A549 treated with ZK216348 at 1 μM for 4 hours (cell line): Measurements from ENCODE around the gene RCOR2. TPM values are rescaled to one million over a fixed set of nuclear protein-coding genes. Genes with fewer than 3 reads are reported as not detected.

Source experiments
- total RNA-seq: library from RNA; stranded (reverse); fragments of 200-300 nt; extraction: Qiagen RNA extraction; gene quantifications from 5 replicates; pipeline ENCODE4 v1.2.3, GENCODE V29; 2022; ENCODE audit warnings: low read depth

The RCOR2 gene
- 0.64 to 1.0 TPM (median 0.95 TPM) in 5 replicates for total RNA-seq

DNA sequence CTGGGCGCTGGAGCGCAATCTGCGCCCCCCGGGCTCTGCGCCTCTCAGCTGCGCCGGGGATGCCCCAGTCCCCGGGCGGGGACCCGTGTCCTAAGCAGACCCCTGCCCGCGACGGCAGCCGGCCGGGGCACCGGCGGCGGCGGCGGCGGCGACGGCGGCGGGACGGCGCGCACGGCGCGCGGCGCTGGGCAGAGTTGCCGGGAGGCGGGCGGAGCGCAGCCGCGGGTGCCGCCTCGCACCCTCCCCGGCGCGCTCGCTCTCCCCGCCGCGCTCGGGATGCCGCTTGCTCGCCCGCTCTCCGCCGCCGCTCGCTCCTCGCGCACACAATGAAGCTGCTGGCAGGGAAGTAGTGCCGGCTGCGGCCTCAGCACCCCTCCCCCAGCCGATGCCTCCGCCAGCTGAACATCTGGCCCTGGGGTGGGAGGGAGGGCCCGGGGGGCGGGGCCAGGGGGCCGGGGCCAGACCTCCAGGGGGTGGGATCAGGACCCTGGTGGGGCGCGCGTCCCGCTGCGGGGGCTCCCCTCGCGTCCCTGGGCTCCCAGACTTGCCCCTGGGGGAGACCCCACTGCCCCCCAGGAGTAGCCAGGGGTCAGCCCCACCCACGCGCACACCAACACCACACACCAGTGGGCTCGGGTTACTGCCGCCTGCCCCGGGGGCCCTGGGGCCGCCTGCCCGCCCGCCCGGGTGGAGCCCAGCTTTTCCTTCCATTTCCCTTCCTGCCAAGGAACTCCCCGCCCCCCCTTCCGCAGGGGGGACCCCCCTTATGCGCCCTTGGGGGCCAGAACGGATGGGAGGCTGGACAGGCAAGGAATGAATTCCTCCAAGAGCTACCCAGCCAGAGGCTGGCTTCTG lies at the start of gene RCOR2:
TSS of gene RCOR2 (minus strand) at position 328 of the 855 bp plus-strand sequence. CDS start 708 bp downstream, outside the sequence.

DNA sequence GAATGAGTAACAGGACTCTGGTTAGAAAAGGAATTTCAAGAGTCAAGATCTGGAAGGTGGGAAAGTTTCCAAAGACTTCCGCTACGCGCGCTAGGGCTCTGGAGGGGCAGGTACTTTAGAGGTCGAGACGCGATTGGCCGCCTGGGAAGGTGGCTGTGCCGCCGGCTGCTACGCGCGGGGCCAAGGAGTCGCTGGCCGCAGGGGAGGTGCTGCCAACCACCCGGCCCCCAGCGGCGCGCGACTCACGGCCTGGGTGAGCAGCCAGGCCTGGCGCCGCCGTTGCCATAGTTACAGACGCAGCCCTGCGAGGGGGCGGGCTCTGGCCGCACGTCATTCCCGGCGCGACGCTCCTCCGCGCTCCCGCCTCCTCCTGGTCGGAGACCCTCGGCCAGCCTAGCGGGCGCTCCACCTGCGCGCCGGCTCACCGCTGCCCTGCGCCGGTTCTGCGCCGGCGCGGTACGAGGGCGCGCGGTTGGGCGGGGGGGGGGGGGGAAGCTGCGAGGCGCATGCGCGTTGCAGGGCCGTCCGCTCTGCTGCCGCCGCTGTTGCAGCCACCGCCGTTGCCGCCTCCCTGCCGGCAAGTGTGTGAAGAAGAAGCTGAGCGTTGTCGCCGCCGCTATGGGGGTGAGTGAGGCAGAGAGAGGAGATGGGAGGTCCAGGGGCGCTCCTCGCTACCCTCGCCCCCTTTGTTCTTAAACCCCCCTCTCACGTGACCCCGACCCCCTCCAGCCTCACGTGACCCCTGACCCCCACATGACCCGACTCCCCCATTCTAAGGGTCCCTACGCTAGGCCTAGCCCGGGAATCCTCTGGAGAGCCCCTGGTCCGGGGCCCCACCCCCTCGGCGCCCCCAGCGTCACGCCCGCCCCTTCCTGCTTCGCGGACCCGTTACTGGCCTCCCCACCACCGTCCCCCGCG lies 21.8 kb upstream of the RCOR2 start, which contains the start of gene NAA40:
TSS of gene NAA40 (plus strand) at position 524 of the 918 bp plus-strand sequence. CDS start at position 619, 95 bp downstream.

Other genes with a start within 250 kb of the RCOR2 start
- gene ATL3, start 245.8 kb downstream of the RCOR2 start, total RNA-seq: 29.2 to 37.1 TPM (median 34.1 TPM) in 5 replicates
- gene RTN3, start 235.7 kb downstream of the RCOR2 start, total RNA-seq: 89.7 to 123 TPM (median 108 TPM) in 5 replicates
- 4.4 to 8.5 TPM (median 6.8 TPM) in 5 replicates for gene ZFTA, start 148.4 kb downstream of the RCOR2 start, total RNA-seq
- gene SPINDOC, start 103.7 kb downstream of the RCOR2 start, total RNA-seq: 32.2 to 59.0 TPM (median 48.7 TPM) in 5 replicates
- gene MARK2, start 78.1 kb downstream of the RCOR2 start, total RNA-seq: 21.4 to 27.9 TPM (median 26.3 TPM) in 5 replicates
- 11.9 to 17.9 TPM (median 15.4 TPM) in 5 replicates for gene NAA40, start 21.8 kb upstream of the RCOR2 start, total RNA-seq
- gene COX8A, start 57.5 kb upstream of the RCOR2 start, total RNA-seq: 466 to 1,036 TPM (median 955 TPM) in 5 replicates
- gene OTUB1, start 69.3 kb upstream of the RCOR2 start, total RNA-seq: 88.2 to 125 TPM (median 122 TPM) in 5 replicates
- gene FLRT1, start 118.8 kb upstream of the RCOR2 start, total RNA-seq: 0.06 TPM in 1 of 5 replicates, not detected in the others
- gene MACROD1, start 248.9 kb upstream of the RCOR2 start, total RNA-seq: 9.5 to 14.4 TPM (median 13.0 TPM) in 5 replicates